ENCODE data around the gene SLC25A28.

- TF ChIP-seq CTCF (IDR thresholded peaks at IDR 0.05) (no peak), POLR2A (IDR thresholded peaks at IDR 0.05; ENCODE audit: low read depth) (no peak)
Observed at GRCh38 chr10:99565166-99565565, 55.1 kb downstream of the SLC25A28 start.

Measured in esophagus muscularis mucosa (tissue), 3 donors.